ENCODE measurements around the gene ZBTB7B.

DNA sequence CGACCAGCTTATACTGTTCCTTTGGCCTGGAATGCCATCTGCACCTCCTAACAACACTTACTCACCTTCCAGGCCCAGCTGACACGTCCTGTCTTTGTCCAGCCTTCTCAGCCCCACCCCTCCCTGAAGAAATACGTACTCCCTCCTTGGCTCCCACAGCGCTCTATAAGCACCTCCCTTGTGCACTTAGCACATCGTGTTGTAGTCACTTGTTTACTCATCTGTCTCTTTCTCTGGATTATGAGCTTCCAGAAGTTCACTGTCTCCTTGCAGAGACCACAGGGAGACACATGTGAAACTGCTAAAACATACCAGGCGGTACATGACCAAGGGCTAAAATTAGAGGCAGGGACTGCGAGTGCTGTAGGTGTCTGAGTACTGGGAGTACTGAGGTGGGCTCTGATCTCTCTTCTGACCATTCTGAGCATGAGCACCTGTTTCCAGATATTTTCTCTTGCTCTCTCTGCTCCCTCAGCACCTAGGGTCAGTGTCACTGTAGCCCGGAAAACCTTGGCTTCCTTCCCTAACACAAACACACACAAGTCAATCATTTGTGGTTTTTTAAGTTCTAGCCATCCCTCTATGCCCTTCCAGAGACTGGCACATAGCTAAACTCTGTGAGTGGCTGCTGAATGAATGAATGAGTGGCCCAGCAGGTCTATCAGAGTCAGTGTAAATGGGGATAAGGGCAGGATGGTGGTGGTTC lies 36.2 kb downstream of the ZBTB7B start:
- TF ChIP-seq EZH2 (IDR thresholded peaks at IDR 0.05; ENCODE audit: insufficient read depth, poor library complexity, severe bottlenecking) (no peak), EZH2phosphoT487 (IDR thresholded peaks at IDR 0.05; ENCODE audit: insufficient read depth, low read depth) (no peak)

Measured in GM23248 (cell line).